ENCODE measurements around the gene SH3BP2.
A peak's percentile ranks its signal among the peaks of the same experiment; 100 is the strongest.

The SH3BP2 gene

GRCh38 chr4:2810388-2810787 is 17.5 kb downstream of the SH3BP2 start:
- Histone ChIP-seq H3K4me3 (ENCODE audit: low read length, poor library complexity, severe bottlenecking) (no peak overlapping the region), H4K20me1 (ENCODE audit: insufficient read depth, low read length, poor library complexity, severe bottlenecking) (peaks cover 20% of the 10 kb centered on the region), H3F3A (ENCODE audit: low read depth) (no peaks in the 10 kb centered on the region), H3K4me1 (ENCODE audit: insufficient read depth, low read length, poor library complexity, severe bottlenecking) (peaks cover 45% of the 10 kb centered on the region), H3K79me2 (ENCODE audit: insufficient read depth, low read length) (peaks cover 33% of the 10 kb centered on the region), H3K9me2 (replicated peaks; ENCODE audit: low read depth, low read length) (no peaks in the 10 kb centered on the region), H3K9ac (ENCODE audit: low read depth, low read length, poor library complexity, severe bottlenecking) (peak overlapping the region; percentile 94), H3K36me3 (ENCODE audit: insufficient read depth, low read length) (no peaks in the 10 kb centered on the region), H3K27me3 (ENCODE audit: insufficient read depth, low read length, poor library complexity, severe bottlenecking) (no peaks in the 10 kb centered on the region), H3K4me2 (ENCODE audit: low read depth, low read length, poor library complexity, severe bottlenecking) (peak overlapping the region; percentile 81), H2AFZ (ENCODE audit: low read length) (no peak overlapping the region), H3K9me3 (ENCODE audit: insufficient read depth, low read depth, low read length) (no peaks in the 10 kb centered on the region)
- TF ChIP-seq, protein P1, sequence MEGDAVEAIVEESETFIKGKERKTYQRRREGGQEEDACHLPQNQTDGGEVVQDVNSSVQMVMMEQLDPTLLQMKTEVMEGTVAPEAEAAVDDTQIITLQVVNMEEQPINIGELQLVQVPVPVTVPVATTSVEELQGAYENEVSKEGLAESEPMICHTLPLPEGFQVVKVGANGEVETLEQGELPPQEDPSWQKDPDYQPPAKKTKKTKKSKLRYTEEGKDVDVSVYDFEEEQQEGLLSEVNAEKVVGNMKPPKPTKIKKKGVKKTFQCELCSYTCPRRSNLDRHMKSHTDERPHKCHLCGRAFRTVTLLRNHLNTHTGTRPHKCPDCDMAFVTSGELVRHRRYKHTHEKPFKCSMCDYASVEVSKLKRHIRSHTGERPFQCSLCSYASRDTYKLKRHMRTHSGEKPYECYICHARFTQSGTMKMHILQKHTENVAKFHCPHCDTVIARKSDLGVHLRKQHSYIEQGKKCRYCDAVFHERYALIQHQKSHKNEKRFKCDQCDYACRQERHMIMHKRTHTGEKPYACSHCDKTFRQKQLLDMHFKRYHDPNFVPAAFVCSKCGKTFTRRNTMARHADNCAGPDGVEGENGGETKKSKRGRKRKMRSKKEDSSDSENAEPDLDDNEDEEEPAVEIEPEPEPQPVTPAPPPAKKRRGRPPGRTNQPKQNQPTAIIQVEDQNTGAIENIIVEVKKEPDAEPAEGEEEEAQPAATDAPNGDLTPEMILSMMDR (conservative IDR thresholded peaks at IDR 0.05; ENCODE audit: low read length) = no peak
- TF ChIP-seq EZH2phosphoT487 (IDR thresholded peaks at IDR 0.05; ENCODE audit: borderline replicate concordance) = no peak

GRCh38 chr4:2811830-2812611 is 19.1 kb downstream of the SH3BP2 start:
- H3K4me3 ChIP-seq (ENCODE audit: low read length, poor library complexity, severe bottlenecking) = peak overlapping the region; percentile 86
- H3K27me3 ChIP-seq (ENCODE audit: insufficient read depth, low read length, poor library complexity, severe bottlenecking) = no peaks in the 10 kb centered on the region
- peak overlapping the region; percentile 81 for H3K4me2 ChIP-seq (ENCODE audit: low read depth, low read length, poor library complexity, severe bottlenecking)
- H3K9ac ChIP-seq (ENCODE audit: low read depth, low read length, poor library complexity, severe bottlenecking) = peak overlapping the region; percentile 94
- peaks cover 28% of the 10 kb centered on the region for H4K20me1 ChIP-seq (ENCODE audit: insufficient read depth, low read length, poor library complexity, severe bottlenecking)
- H3F3A ChIP-seq (ENCODE audit: low read depth) = peaks cover 4% of the 10 kb centered on the region; the same call in 1 of the 2 replicates
- H3K79me2 ChIP-seq (ENCODE audit: insufficient read depth, low read length) = peaks cover 49% of the 10 kb centered on the region
- no peaks in the 10 kb centered on the region for H3K9me3 ChIP-seq (ENCODE audit: insufficient read depth, low read depth, low read length)
- TF ChIP-seq, protein P1 (conservative IDR thresholded peaks at IDR 0.05; ENCODE audit: low read length) = no peak
- no peak for TF ChIP-seq EZH2phosphoT487 (IDR thresholded peaks at IDR 0.05; ENCODE audit: borderline replicate concordance)
- H3K4me1 ChIP-seq (ENCODE audit: insufficient read depth, low read length, poor library complexity, severe bottlenecking) = peaks cover 60% of the 10 kb centered on the region
- H3K36me3 ChIP-seq (ENCODE audit: insufficient read depth, low read length) = no peaks in the 10 kb centered on the region
- H3K9me2 ChIP-seq (replicated peaks; ENCODE audit: low read depth, low read length) = no peaks in the 10 kb centered on the region
- H2AFZ ChIP-seq (ENCODE audit: low read length) = peak overlapping the region; percentile 66

- peaks cover 34% of the 10 kb centered on the region for H4K20me1 ChIP-seq (ENCODE audit: insufficient read depth, low read length, poor library complexity, severe bottlenecking)
- no peak overlapping the region for H2AFZ ChIP-seq (ENCODE audit: low read length)
- H3K79me2 ChIP-seq (ENCODE audit: insufficient read depth, low read length) = peaks cover 57% of the 10 kb centered on the region
- H3F3A ChIP-seq (ENCODE audit: low read depth) = peaks cover 4% of the 10 kb centered on the region; the same call in 1 of the 2 replicates
- no peaks in the 10 kb centered on the region for H3K36me3 ChIP-seq (ENCODE audit: insufficient read depth, low read length)
- peak overlapping the region; percentile 81 for H3K4me2 ChIP-seq (ENCODE audit: low read depth, low read length, poor library complexity, severe bottlenecking)
- H3K27me3 ChIP-seq (ENCODE audit: insufficient read depth, low read length, poor library complexity, severe bottlenecking) = no peaks in the 10 kb centered on the region
- peak overlapping the region; percentile 86 for H3K4me3 ChIP-seq (ENCODE audit: low read length, poor library complexity, severe bottlenecking)
- H3K9ac ChIP-seq (ENCODE audit: low read depth, low read length, poor library complexity, severe bottlenecking) = peak overlapping the region; percentile 94
- TF ChIP-seq EZH2phosphoT487 (IDR thresholded peaks at IDR 0.05; ENCODE audit: borderline replicate concordance) = no peak
- TF ChIP-seq, protein P1 (conservative IDR thresholded peaks at IDR 0.05; ENCODE audit: low read length) = no peak
- no peaks in the 10 kb centered on the region for H3K9me2 ChIP-seq (replicated peaks; ENCODE audit: low read depth, low read length)
- peaks cover 67% of the 10 kb centered on the region for H3K4me1 ChIP-seq (ENCODE audit: insufficient read depth, low read length, poor library complexity, severe bottlenecking)
- no peaks in the 10 kb centered on the region for H3K9me3 ChIP-seq (ENCODE audit: insufficient read depth, low read depth, low read length)
Observed at GRCh38 chr4:2812612-2813354, 19.9 kb downstream of the SH3BP2 start.
